Measurements from ENCODE around the gene ZNF837.

Gene ZNF837

GRCh38 chr19:58326501-58326913, 54.3 kb downstream of the ZNF837 start:
- peak overlapping the region; percentile 97 for H3K4me3 ChIP-seq (ENCODE audit: low read depth, low read length)

GRCh38 chr19:58325311-58326022, 55.4 kb downstream of the ZNF837 start:
- H3K4me3 ChIP-seq (ENCODE audit: low read depth, low read length), result no peak overlapping the region

DNA sequence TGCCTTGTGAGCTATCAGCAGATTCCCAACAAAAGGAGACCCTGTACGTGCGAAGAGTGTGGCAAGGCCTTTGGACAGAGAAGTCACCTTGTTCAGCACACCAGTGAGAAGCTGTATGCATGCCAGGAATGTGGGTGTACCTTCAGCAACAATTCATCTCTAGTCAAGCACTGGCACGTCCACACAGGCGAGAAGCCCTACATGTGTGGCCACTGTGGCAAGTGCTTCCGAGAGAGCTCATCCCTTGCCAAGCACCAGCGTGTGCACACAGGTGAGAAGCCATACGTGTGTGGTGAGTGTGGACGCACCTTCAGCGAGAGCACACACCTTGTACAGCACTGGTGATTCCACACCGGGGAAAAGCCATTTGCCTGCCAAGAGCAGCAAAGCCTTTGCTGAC, 61.6 kb downstream of the ZNF837 start:
- H3K4me3 ChIP-seq (ENCODE audit: low read depth, low read length), result no peak overlapping the region

GRCh38 chr19:58318297-58318696, 62.5 kb downstream of the ZNF837 start:
- no peak overlapping the region for H3K4me3 ChIP-seq (ENCODE audit: low read depth, low read length)

Data from iPS-11a (cell line).